HepG2 (cell line): Measurements from ENCODE around the gene PHF23. TPM values are rescaled to one million over a fixed set of nuclear protein-coding genes. Genes with fewer than 3 reads are reported as not detected.

Experiments
- DDIT3 ChIP-seq: sonication (generic); formaldehyde crosslinking; IDR thresholded peaks from 2 replicates; pipeline ENCODE4 v1.4.0; 2020; ENCODE audit warnings: mild to moderate bottlenecking, missing genetic modification reagents
- E2F5 ChIP-seq: sonication (generic); formaldehyde crosslinking; conservative IDR thresholded peaks from 2 replicates; pipeline ENCODE4 v1.4.0; 2020; ENCODE audit warnings: missing genetic modification reagents
- EED ChIP-seq: sonication (generic); formaldehyde crosslinking; IDR thresholded peaks from 2 replicates; pipeline ENCODE4 v1.5.0; 2020; ENCODE audit warnings: mild to moderate bottlenecking, missing genetic modification reagents
- ELF4 ChIP-seq: sonication (generic); formaldehyde crosslinking; IDR thresholded peaks from 2 replicates; pipeline ENCODE4 v1.5.0; 2020; ENCODE audit warnings: missing genetic modification reagents, mild to moderate bottlenecking, moderate library complexity, borderline replicate concordance
- FOXK2 ChIP-seq: fragments of 450-650 bp; IDR thresholded peaks from 2 replicates; pipeline ENCODE4 v1.6.1; 2016
- GABPB1 ChIP-seq: IDR thresholded peaks from 2 replicates; pipeline ENCODE4 v1.6.1; 2016; ENCODE audit warnings: mild to moderate bottlenecking, missing genetic modification reagents, moderate library complexity, missing compliant biosample characterization
- GZF1 ChIP-seq: sonication (generic); formaldehyde crosslinking; IDR thresholded peaks from 2 replicates; pipeline ENCODE4 v1.5.1; 2020; ENCODE audit warnings: mild to moderate bottlenecking, missing genetic modification reagents
- ISL2 ChIP-seq: sonication (generic); formaldehyde crosslinking; IDR thresholded peaks from 2 replicates; pipeline ENCODE4 v1.5.0; 2020; ENCODE audit warnings: missing genetic modification reagents
- JUNB ChIP-seq: sonication (generic); formaldehyde crosslinking; IDR thresholded peaks from 2 replicates; pipeline ENCODE4 v1.8.0; 2022; ENCODE audit warnings: missing genetic modification reagents, mild to moderate bottlenecking, borderline replicate concordance
- KAT8 ChIP-seq: IDR thresholded peaks from 2 replicates; pipeline ENCODE4 v1.6.1; 2016; ENCODE audit warnings: missing genetic modification reagents, missing compliant biosample characterization
- KMT2A ChIP-seq: sonication (generic); formaldehyde crosslinking; IDR thresholded peaks from 2 replicates; pipeline ENCODE4 v1.4.0; 2020; ENCODE audit warnings: missing genetic modification reagents
- MYPOP ChIP-seq: sonication (generic); formaldehyde crosslinking; IDR thresholded peaks from 2 replicates; pipeline ENCODE4 v1.8.1; 2023; ENCODE audit warnings: mild to moderate bottlenecking, moderate library complexity, missing genetic modification reagents
- NFE2L1 ChIP-seq: sonication (generic); formaldehyde crosslinking; IDR thresholded peaks from 2 replicates; pipeline ENCODE4 v1.4.0; 2020; ENCODE audit warnings: missing genetic modification reagents, mild to moderate bottlenecking, borderline replicate concordance
- NFIC ChIP-seq: IDR thresholded peaks from 2 replicates; pipeline ENCODE4 v1.6.1; 2012; ENCODE audit warnings: mild to moderate bottlenecking, low read length, inconsistent platforms
- RNF2 ChIP-seq: fragments of 450-650 bp; conservative IDR thresholded peaks from 2 replicates; pipeline ENCODE4 v1.6.1; 2016; ENCODE audit warnings: low read depth
- THAP7 ChIP-seq: sonication (generic); formaldehyde crosslinking; IDR thresholded peaks from 2 replicates; pipeline ENCODE4 v1.8.1; 2023; ENCODE audit warnings: mild to moderate bottlenecking, missing genetic modification reagents
- ZBTB34 ChIP-seq: sonication (generic); formaldehyde crosslinking; IDR thresholded peaks from 2 replicates; pipeline ENCODE4 v1.8.0; 2022; ENCODE audit warnings: mild to moderate bottlenecking, missing genetic modification reagents
- ZBTB8A ChIP-seq: sonication (generic); formaldehyde crosslinking; IDR thresholded peaks from 2 replicates; pipeline ENCODE4 v1.4.0; 2020; ENCODE audit warnings: mild to moderate bottlenecking, low read depth, missing genetic modification reagents, borderline replicate concordance
- ZFP62 ChIP-seq: sonication (generic); formaldehyde crosslinking; IDR thresholded peaks from 2 replicates; pipeline ENCODE4 v1.4.0; 2020; ENCODE audit warnings: missing genetic modification reagents
- ZFX ChIP-seq: sonication (generic); formaldehyde crosslinking; IDR thresholded peaks from 2 replicates; pipeline ENCODE4 v1.4.0; 2020; ENCODE audit warnings: mild to moderate bottlenecking, low read depth, missing genetic modification reagents, moderate library complexity
- ZNF251 ChIP-seq: sonication (generic); formaldehyde crosslinking; IDR thresholded peaks from 2 replicates; pipeline ENCODE4 v1.9.0; 2021; ENCODE audit warnings: mild to moderate bottlenecking, missing genetic modification reagents
- ZNF296 ChIP-seq: sonication (generic); formaldehyde crosslinking; conservative IDR thresholded peaks from 2 replicates; pipeline ENCODE4 v1.5.0; 2020; ENCODE audit warnings: mild to moderate bottlenecking, missing genetic modification reagents
- ZNF468 ChIP-seq: sonication (generic); formaldehyde crosslinking; IDR thresholded peaks from 2 replicates; pipeline ENCODE4 v1.8.0; 2022; ENCODE audit warnings: mild to moderate bottlenecking, moderate library complexity, missing genetic modification reagents
- ZNF589 ChIP-seq: sonication (generic); formaldehyde crosslinking; conservative IDR thresholded peaks from 2 replicates; pipeline ENCODE4 v1.8.0; 2022; ENCODE audit warnings: mild to moderate bottlenecking, moderate library complexity, missing genetic modification reagents
- ZNF749 ChIP-seq: sonication (generic); formaldehyde crosslinking; IDR thresholded peaks from 2 replicates; pipeline ENCODE4 v1.8.0; 2022; ENCODE audit warnings: mild to moderate bottlenecking, missing genetic modification reagents, moderate library complexity, borderline replicate concordance
- ZNF891 ChIP-seq: sonication (generic); formaldehyde crosslinking; IDR thresholded peaks from 2 replicates; pipeline ENCODE4 v1.5.0; 2020; ENCODE audit warnings: mild to moderate bottlenecking, missing genetic modification reagents
- ZSCAN12 ChIP-seq: sonication (generic); formaldehyde crosslinking; IDR thresholded peaks from 2 replicates; pipeline ENCODE4 v1.9.0; 2021; ENCODE audit warnings: mild to moderate bottlenecking, missing genetic modification reagents
- polyA plus RNA-seq, 8 experiments: library from polyadenylated mRNA; depleted of rRNA in 3 of 8; stranded (reverse) in 7 of 8; unstranded in 1 of 8; fragments of >200 nt; fragmentation: Illumina TruSeq in 4 of 8; extraction: Trizol in 4 of 8; gene quantifications; 2 replicates each; pipeline versions ENCODE4 v1.2.1 to v1.2.3, GENCODE V29; 2011 to 2016; ENCODE audit warnings: low read depth in 4 of 8, missing spikeins in 1 of 8, mixed read lengths in 1 of 8; ENCODE audit not compliant: insufficient read depth in 1 of 8
- total RNA-seq, 5 experiments: library from RNA; depleted of rRNA; stranded (reverse); fragments of >200 nt; fragmentation: Illumina TruSeq; extraction: Trizol; gene quantifications; 2 replicates each; pipeline ENCODE4 v1.2.3, GENCODE V29; 2016; ENCODE audit warnings: low read depth in 1 of 5

PHF23 gene
- total and polyA plus RNA-seq, 2 of the 13 experiments (the other 11 are each of a cell fraction or from before 2014, with no cell fraction given) = 27.6 to 33.2 TPM

- TF ChIP-seq RNF2 (no peak), ZNF296 (no peak), GZF1 (no peak; the same call in 1 of the 2 replicates), ZFX (CRISPR knock-in tag) (no peak), ZBTB8A (CRISPR knock-in tag) (no peak), ZNF468 (CRISPR knock-in tag) (no peak), JUNB (CRISPR knock-in tag) (no peak), ZNF749 (no peak), ZSCAN12 (CRISPR knock-in tag) (no peak), ELF4 (peak; percentile 29; the same call in 1 of the 2 replicates), NFE2L1 (CRISPR knock-in tag) (no peak), ZBTB34 (CRISPR knock-in tag) (no peak), ZNF251 (CRISPR knock-in tag) (no peak), THAP7 (CRISPR knock-in tag) (no peak), ISL2 (CRISPR knock-in tag) (no peak), KMT2A (CRISPR knock-in tag) (no peak), FOXK2 (no peak), MYPOP (CRISPR knock-in tag) (no peak), GABPB1 (peak; percentile 92), ZFP62 (CRISPR knock-in tag) (no peak), EED (no peak), ZNF891 (CRISPR knock-in tag) (no peak), E2F5 (CRISPR knock-in tag) (0 out of 2 replicates have a peak, but pooled peaks have one; percentile 20), KAT8 (peak; percentile 88; the same call in 1 of the 2 replicates), NFIC (no peak), DDIT3 (CRISPR knock-in tag) (no peak), ZNF589 (CRISPR knock-in tag) (no peak)
These were observed 12.5 kb upstream of the PHF23 start, which contains the start of gene CTDNEP1 (continued) for GRCh38 chr17:7251661-7252175.
